Activated CD8-positive, alpha-beta T cell treated with anti-CD3 and anti-CD28 coated beads, Interleukin-2, amount 10 ng/mL, durations not matched to agents 7 days and 5 days (primary cell): ENCODE data around the gene GPR63. TPM values are rescaled to one million over a fixed set of nuclear protein-coding genes. Genes with fewer than 3 reads are reported as not detected.

Source experiments
- ATAC-seq: fragments of 150-1000 bp; cut with Tn5 transposase; one replicate; pipeline ENCODE4 v1.10.0; 2021; ENCODE audit warnings: moderate library complexity
- CTCF ChIA-PET: fragments of 350-600 bp; sonication (Branson Sonifier 250); formaldehyde crosslinking; loops from one replicate; lab custom pipeline; 2021; ENCODE audit warnings: antibody characterized with exemption; lab: Charles Lee
- POLR2A ChIA-PET: fragments of 350-600 bp; sonication (Branson Sonifier 250); formaldehyde crosslinking; loops from one replicate; lab custom pipeline; 2021; ENCODE audit warnings: antibody characterized with exemption; lab: Charles Lee
- DNase-seq: peaks from one replicate; pipeline ENCODE4 v3.0.0-alpha.2; 2020
- H3K27ac Mint-ChIP-seq: one replicate; pipeline ENCODE4 v1.8.0; 2021; ENCODE audit warnings: mild to moderate bottlenecking, mixed read lengths
- H3K27me3 Mint-ChIP-seq: one replicate; pipeline ENCODE4 v1.8.0; 2021; ENCODE audit warnings: low read depth, mixed read lengths
- H3K36me3 Mint-ChIP-seq: one replicate; pipeline ENCODE4 v1.8.0; 2021; ENCODE audit warnings: low read depth, mixed read lengths
- H3K4me1 Mint-ChIP-seq: one replicate; pipeline ENCODE4 v1.8.0; 2021; ENCODE audit warnings: low read depth, mixed read lengths
- H3K4me3 Mint-ChIP-seq: one replicate; pipeline ENCODE4 v1.8.0; 2021; ENCODE audit warnings: mild to moderate bottlenecking, mixed read lengths
- H3K9me3 Mint-ChIP-seq: one replicate; pipeline ENCODE4 v1.8.0; 2022; ENCODE audit warnings: mixed read lengths; ENCODE audit not compliant: insufficient read depth
- total RNA-seq, 2 experiments: library from RNA; stranded (reverse); gene quantifications; one replicate each; pipeline ENCODE4 v1.2.3, GENCODE V29; 2021

Gene GPR63
- total RNA-seq, 2 experiments from 2014 or later: 1.2 to 1.6 TPM

GRCh38 chr6:96816301-96816817 lies 20.9 kb downstream of the GPR63 start:
- Mint-ChIP-seq H3K27ac (no peak overlapping the region), H3K9me3 (no peaks in the 10 kb centered on the region), H3K4me1 (no peaks in the 10 kb centered on the region), H3K4me3 (no peak overlapping the region), H3K36me3 (no peaks in the 10 kb centered on the region), H3K27me3 (peaks cover 3% of the 10 kb centered on the region)
- ChIA-PET CTCF (no interaction called here), POLR2A (no interaction called here)
- DNase-seq (no peak), ATAC-seq (no peak)

- peaks cover 3% of the 10 kb centered on the region for H3K27me3 Mint-ChIP-seq
- no peaks in the 10 kb centered on the region for H3K36me3 Mint-ChIP-seq
- no peak overlapping the region for H3K27ac Mint-ChIP-seq
- CTCF ChIA-PET: no interaction called here
- H3K4me1 Mint-ChIP-seq: no peaks in the 10 kb centered on the region
- DNase-seq: no peak
- no peak overlapping the region for H3K4me3 Mint-ChIP-seq
- POLR2A ChIA-PET: no interaction called here
- H3K9me3 Mint-ChIP-seq: no peaks in the 10 kb centered on the region
- ATAC-seq: no peak
Observed at GRCh38 chr6:96814625-96815024, 22.7 kb downstream of the GPR63 start.

GRCh38 chr6:96812077-96812703 lies 25.1 kb downstream of the GPR63 start:
- Mint-ChIP-seq H3K9me3 (no peaks in the 10 kb centered on the region), H3K4me1 (peaks cover 3% of the 10 kb centered on the region), H3K27me3 (peaks cover 3% of the 10 kb centered on the region), H3K36me3 (no peaks in the 10 kb centered on the region), H3K27ac (no peak overlapping the region), H3K4me3 (no peak overlapping the region)
- CTCF ChIA-PET: no interaction called here
- POLR2A ChIA-PET: no interaction called here
- DNase-seq (no peak), ATAC-seq (no peak)

GRCh38 chr6:96811670-96812069 lies 25.6 kb downstream of the GPR63 start:
- Mint-ChIP-seq H3K36me3 (no peaks in the 10 kb centered on the region), H3K27me3 (peaks cover 3% of the 10 kb centered on the region), H3K27ac (no peak overlapping the region), H3K4me3 (no peak overlapping the region), H3K9me3 (no peaks in the 10 kb centered on the region), H3K4me1 (peaks cover 3% of the 10 kb centered on the region)
- DNase-seq: no peak
- CTCF ChIA-PET: no interaction called here
- ATAC-seq: no peak
- POLR2A ChIA-PET: no interaction called here

- H3K36me3 Mint-ChIP-seq: no peaks in the 10 kb centered on the region
- H3K27ac Mint-ChIP-seq: no peak overlapping the region
- no peak overlapping the region for H3K4me3 Mint-ChIP-seq
- ChIA-PET POLR2A (no interaction called here), CTCF (no interaction called here)
- no peaks in the 10 kb centered on the region for H3K9me3 Mint-ChIP-seq
- no peak for ATAC-seq
- no peak for DNase-seq
- H3K27me3 Mint-ChIP-seq: peaks cover 3% of the 10 kb centered on the region
- peaks cover 3% of the 10 kb centered on the region for H3K4me1 Mint-ChIP-seq
Observed at GRCh38 chr6:96811136-96811535, 26.1 kb downstream of the GPR63 start.

- ATAC-seq: no peak
- no peak for DNase-seq
- peaks cover 3% of the 10 kb centered on the region for H3K4me1 Mint-ChIP-seq
- no peaks in the 10 kb centered on the region for H3K36me3 Mint-ChIP-seq
- CTCF ChIA-PET: no interaction called here
- peaks cover 3% of the 10 kb centered on the region for H3K27me3 Mint-ChIP-seq
- POLR2A ChIA-PET: no interaction called here
- H3K9me3 Mint-ChIP-seq: no peaks in the 10 kb centered on the region
- H3K4me3 Mint-ChIP-seq: no peak overlapping the region
- no peak overlapping the region for H3K27ac Mint-ChIP-seq
Observed at GRCh38 chr6:96809119-96809518, 28.2 kb downstream of the GPR63 start.

- DNase-seq (no peak), ATAC-seq (no peak)
- H3K4me1 Mint-ChIP-seq: no peaks in the 10 kb centered on the region
- no peak overlapping the region for H3K4me3 Mint-ChIP-seq
- POLR2A ChIA-PET: no interaction called here
- CTCF ChIA-PET: no interaction called here
- no peaks in the 10 kb centered on the region for H3K9me3 Mint-ChIP-seq
- no peaks in the 10 kb centered on the region for H3K27me3 Mint-ChIP-seq
- H3K36me3 Mint-ChIP-seq: no peaks in the 10 kb centered on the region
- no peak overlapping the region for H3K27ac Mint-ChIP-seq
Observed at GRCh38 chr6:96803106-96803481, 34.2 kb downstream of the GPR63 start.

- no peak overlapping the region for H3K4me3 Mint-ChIP-seq
- no peak for ATAC-seq
- H3K4me1 Mint-ChIP-seq: no peaks in the 10 kb centered on the region
- no peak for DNase-seq
- H3K27ac Mint-ChIP-seq: no peak overlapping the region
- no peaks in the 10 kb centered on the region for H3K9me3 Mint-ChIP-seq
- H3K36me3 Mint-ChIP-seq: no peaks in the 10 kb centered on the region
- ChIA-PET POLR2A (no interaction called here), CTCF (interaction anchor here (1.6 kb wide), 1 partner anchor 9 kb away, joined by 3 read pairs; no protein-coding TSS in a partner anchor)
- no peaks in the 10 kb centered on the region for H3K27me3 Mint-ChIP-seq
Observed at GRCh38 chr6:96795481-96795880, 41.8 kb downstream of the GPR63 start.

GRCh38 chr6:96794980-96795379 lies 42.3 kb downstream of the GPR63 start:
- ATAC-seq: no peak
- H3K36me3 Mint-ChIP-seq: no peaks in the 10 kb centered on the region
- H3K9me3 Mint-ChIP-seq: no peaks in the 10 kb centered on the region
- H3K27ac Mint-ChIP-seq: no peak overlapping the region
- ChIA-PET CTCF (no interaction called here), POLR2A (no interaction called here)
- H3K27me3 Mint-ChIP-seq: no peaks in the 10 kb centered on the region
- DNase-seq: no peak
- H3K4me1 Mint-ChIP-seq: no peaks in the 10 kb centered on the region
- no peak overlapping the region for H3K4me3 Mint-ChIP-seq

GRCh38 chr6:96792561-96793190 lies 44.6 kb downstream of the GPR63 start:
- Mint-ChIP-seq H3K27me3 (no peaks in the 10 kb centered on the region), H3K27ac (no peak overlapping the region)
- CTCF ChIA-PET: no interaction called here

GRCh38 chr6:96789871-96790270 lies 47.4 kb downstream of the GPR63 start:
- POLR2A ChIA-PET: no interaction called here
- CTCF ChIA-PET: no interaction called here
- Mint-ChIP-seq H3K4me1 (peaks cover 7% of the 10 kb centered on the region), H3K9me3 (no peaks in the 10 kb centered on the region), H3K36me3 (no peaks in the 10 kb centered on the region), H3K27ac (no peak overlapping the region), H3K27me3 (no peaks in the 10 kb centered on the region), H3K4me3 (no peak overlapping the region)
- DNase-seq: no peak
- no peak for ATAC-seq

More at GRCh38 chr6:96792561-96793190, 44.6 kb downstream of the GPR63 start:
- DNase-seq (no peak), ATAC-seq (no peak)
- Mint-ChIP-seq H3K4me1 (no peaks in the 10 kb centered on the region), H3K36me3 (no peaks in the 10 kb centered on the region), H3K4me3 (no peak overlapping the region), H3K9me3 (no peaks in the 10 kb centered on the region)
- POLR2A ChIA-PET: no interaction called here

GRCh38 chr6:96787846-96788580 lies 49.3 kb downstream of the GPR63 start:
- DNase-seq (no peak), ATAC-seq (no peak)
- Mint-ChIP-seq H3K36me3 (no peaks in the 10 kb centered on the region), H3K27me3 (no peaks in the 10 kb centered on the region), H3K4me1 (peaks cover 7% of the 10 kb centered on the region), H3K4me3 (no peak overlapping the region), H3K9me3 (no peaks in the 10 kb centered on the region), H3K27ac (no peak overlapping the region)
- ChIA-PET POLR2A (no interaction called here), CTCF (no interaction called here)
